WTC11 (cell line): ENCODE data around the gene SMARCE1.

Experiments used
- CREB1 ChIP-seq: sonication (generic); formaldehyde crosslinking; IDR thresholded peaks from 2 replicates; pipeline ENCODE4 v1.8.0; 2023; ENCODE audit warnings: mild to moderate bottlenecking, missing genetic modification reagents
- ESRRA ChIP-seq: sonication (generic); formaldehyde crosslinking; IDR thresholded peaks from 2 replicates; pipeline ENCODE4 v1.8.1; 2022; ENCODE audit warnings: mild to moderate bottlenecking, missing genetic modification reagents, borderline replicate concordance
- MYBL2 ChIP-seq: sonication (generic); formaldehyde crosslinking; IDR thresholded peaks from 2 replicates; pipeline ENCODE4 v1.8.1; 2023; ENCODE audit warnings: mild to moderate bottlenecking, moderate library complexity, missing genetic modification reagents
- NR2C2 ChIP-seq: sonication (generic); formaldehyde crosslinking; IDR thresholded peaks from 2 replicates; pipeline ENCODE4 v1.8.0; 2022; ENCODE audit warnings: mild to moderate bottlenecking, missing genetic modification reagents
- TF ChIP-seq, protein P1 (sequence below): fragments of 200-600 bp; IDR thresholded peaks from 2 replicates; pipeline ENCODE4 v1.8.0; 2022; ENCODE audit warnings: antibody characterized with exemption

DNA sequence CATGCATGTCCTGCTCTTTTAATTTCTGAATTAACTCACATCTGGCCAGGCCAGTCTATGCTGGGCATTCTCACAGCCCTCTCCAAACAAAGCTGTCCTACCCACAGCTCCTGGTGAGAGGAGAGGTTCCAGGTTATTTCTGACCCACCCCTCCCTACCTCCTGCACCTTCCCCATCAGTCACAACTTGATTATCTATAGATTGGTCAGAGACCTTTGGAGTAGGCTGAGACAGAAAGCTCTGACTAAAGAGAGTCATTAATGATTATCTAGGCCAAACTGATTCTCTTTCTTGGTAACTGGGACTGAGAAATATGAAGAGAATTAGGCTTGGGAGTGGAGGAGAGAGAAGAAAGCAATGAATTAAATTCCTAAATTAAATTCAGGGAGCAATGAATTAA, 18.7 kb upstream of the SMARCE1 start:
- TF ChIP-seq, protein P1, sequence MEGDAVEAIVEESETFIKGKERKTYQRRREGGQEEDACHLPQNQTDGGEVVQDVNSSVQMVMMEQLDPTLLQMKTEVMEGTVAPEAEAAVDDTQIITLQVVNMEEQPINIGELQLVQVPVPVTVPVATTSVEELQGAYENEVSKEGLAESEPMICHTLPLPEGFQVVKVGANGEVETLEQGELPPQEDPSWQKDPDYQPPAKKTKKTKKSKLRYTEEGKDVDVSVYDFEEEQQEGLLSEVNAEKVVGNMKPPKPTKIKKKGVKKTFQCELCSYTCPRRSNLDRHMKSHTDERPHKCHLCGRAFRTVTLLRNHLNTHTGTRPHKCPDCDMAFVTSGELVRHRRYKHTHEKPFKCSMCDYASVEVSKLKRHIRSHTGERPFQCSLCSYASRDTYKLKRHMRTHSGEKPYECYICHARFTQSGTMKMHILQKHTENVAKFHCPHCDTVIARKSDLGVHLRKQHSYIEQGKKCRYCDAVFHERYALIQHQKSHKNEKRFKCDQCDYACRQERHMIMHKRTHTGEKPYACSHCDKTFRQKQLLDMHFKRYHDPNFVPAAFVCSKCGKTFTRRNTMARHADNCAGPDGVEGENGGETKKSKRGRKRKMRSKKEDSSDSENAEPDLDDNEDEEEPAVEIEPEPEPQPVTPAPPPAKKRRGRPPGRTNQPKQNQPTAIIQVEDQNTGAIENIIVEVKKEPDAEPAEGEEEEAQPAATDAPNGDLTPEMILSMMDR: no peak
- TF ChIP-seq CREB1 (CRISPR knock-in tag): no peak
- no peak for TF ChIP-seq ESRRA (CRISPR knock-in tag)
- no peak for TF ChIP-seq NR2C2 (CRISPR knock-in tag)
- no peak for TF ChIP-seq MYBL2 (CRISPR knock-in tag)
